ENCODE data around the gene PSMD13.
A peak's percentile ranks its signal among the peaks of the same experiment; 100 is the strongest.

PSMD13 gene

DNA sequence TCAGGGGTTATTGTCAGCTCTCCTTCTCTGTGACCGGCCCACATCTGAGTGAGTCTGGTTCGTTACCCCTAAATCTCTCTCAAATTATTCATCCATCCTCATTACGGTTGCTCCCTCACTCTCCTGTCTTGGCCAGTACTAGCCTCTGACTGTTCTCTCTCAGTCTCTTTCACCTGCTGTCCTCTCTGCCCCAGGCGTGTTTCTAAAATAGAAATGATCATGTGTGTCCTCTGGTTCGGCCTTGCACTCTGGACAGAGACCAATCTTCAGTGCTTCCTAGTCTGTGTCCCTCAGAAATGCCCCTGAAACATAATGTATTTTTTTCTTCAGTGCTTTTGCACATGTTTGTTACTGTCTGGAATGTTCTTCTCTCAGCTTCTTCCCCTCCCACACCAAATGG lies 4.9 kb downstream of the PSMD13 start:
- TF ChIP-seq SUZ12 (IDR thresholded peaks at IDR 0.05; ENCODE audit: extremely low read depth, insufficient read depth, insufficient read length) (no peak), ZNF274 (IDR thresholded peaks at IDR 0.05; ENCODE audit: low read depth, low read length) (no peak), YY1 (IDR thresholded peaks at IDR 0.05; ENCODE audit: insufficient read depth, insufficient read length) (no peak)
- Histone ChIP-seq H3K4me3 (ENCODE audit: insufficient read length, low read depth) (no peak overlapping the region), H3K4me1 (ENCODE audit: insufficient read depth, insufficient read length) (no peaks in the 10 kb centered on the region), H3K36me3 (ENCODE audit: insufficient read depth, insufficient read length, low read length) (peaks cover 82% of the 10 kb centered on the region), H3K9ac (ENCODE audit: insufficient read length, low read depth) (no peak overlapping the region), H3K9me3 (ENCODE audit: insufficient read depth, low read length) (no peaks in the 10 kb centered on the region), H3K27me3 (ENCODE audit: insufficient read depth, insufficient read length) (no peaks in the 10 kb centered on the region)
- DNase-seq (ENCODE audit: low read depth, low spot score) = no peak

DNA sequence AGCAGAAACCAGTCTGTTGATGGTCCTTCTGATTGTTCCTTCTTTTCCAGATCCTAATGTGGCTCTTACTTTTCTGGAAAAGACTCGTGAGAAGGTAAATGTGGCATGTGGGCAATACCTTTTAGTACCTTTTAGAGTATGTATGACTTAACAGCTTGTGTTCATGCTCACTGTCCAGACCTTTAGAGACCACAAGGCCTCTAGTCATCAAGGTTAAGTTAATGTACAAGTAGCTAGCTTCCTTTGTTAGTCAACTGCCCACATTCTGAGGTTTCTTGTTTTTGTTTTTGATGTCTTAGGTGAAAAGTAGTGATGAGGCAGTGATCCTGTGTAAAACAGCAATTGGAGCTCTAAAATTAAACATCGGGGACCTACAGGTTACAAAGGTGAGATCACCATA lies 7.6 kb downstream of the PSMD13 start:
- Histone ChIP-seq H3K4me3 (ENCODE audit: insufficient read length, low read depth) (no peak overlapping the region), H3K27me3 (ENCODE audit: insufficient read depth, insufficient read length) (no peaks in the 10 kb centered on the region), H3K36me3 (ENCODE audit: insufficient read depth, insufficient read length, low read length) (peaks cover 95% of the 10 kb centered on the region), H3K9ac (ENCODE audit: insufficient read length, low read depth) (no peak overlapping the region), H3K4me1 (ENCODE audit: insufficient read depth, insufficient read length) (no peaks in the 10 kb centered on the region), H3K9me3 (ENCODE audit: insufficient read depth, low read length) (no peaks in the 10 kb centered on the region)
- TF ChIP-seq SUZ12 (IDR thresholded peaks at IDR 0.05; ENCODE audit: extremely low read depth, insufficient read depth, insufficient read length) = no peak
- DNase-seq (ENCODE audit: low read depth, low spot score) = no peak

DNA sequence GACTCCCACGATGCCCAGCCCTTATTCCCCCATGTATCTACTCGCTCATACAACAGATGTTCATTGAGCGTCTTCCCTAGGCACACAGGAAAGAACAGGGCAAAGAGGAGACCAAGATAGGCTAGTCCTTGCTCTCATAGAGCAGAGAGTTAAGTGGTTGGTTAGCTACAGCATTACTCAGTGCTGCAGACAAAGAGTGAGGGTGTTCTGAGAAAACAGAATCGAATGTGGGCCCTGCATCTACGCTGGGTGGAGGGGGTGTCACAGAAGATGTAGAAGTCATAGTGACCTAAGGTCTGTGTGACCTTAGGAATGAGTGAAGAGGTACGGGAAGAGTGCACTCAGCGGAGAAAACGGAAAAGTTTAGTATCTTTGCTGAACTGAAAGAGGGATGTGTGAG lies 12.3 kb downstream of the PSMD13 start:
- Histone ChIP-seq H3K9ac (ENCODE audit: insufficient read length, low read depth) (no peak overlapping the region), H3K4me3 (ENCODE audit: insufficient read length, low read depth) (no peak overlapping the region), H3K27me3 (ENCODE audit: insufficient read depth, insufficient read length) (no peaks in the 10 kb centered on the region), H3K9me3 (ENCODE audit: insufficient read depth, low read length) (no peaks in the 10 kb centered on the region), H3K4me1 (ENCODE audit: insufficient read depth, insufficient read length) (no peaks in the 10 kb centered on the region), H3K36me3 (ENCODE audit: insufficient read depth, insufficient read length, low read length) (peaks cover 97% of the 10 kb centered on the region)
- no peak for DNase-seq (ENCODE audit: low read depth, low spot score)
- no peak for TF ChIP-seq YY1 (IDR thresholded peaks at IDR 0.05; ENCODE audit: insufficient read depth, insufficient read length)
- no peak for TF ChIP-seq ZNF274 (IDR thresholded peaks at IDR 0.05; ENCODE audit: low read depth, low read length)
- TF ChIP-seq SUZ12 (IDR thresholded peaks at IDR 0.05; ENCODE audit: extremely low read depth, insufficient read depth, insufficient read length) = no peak

DNA sequence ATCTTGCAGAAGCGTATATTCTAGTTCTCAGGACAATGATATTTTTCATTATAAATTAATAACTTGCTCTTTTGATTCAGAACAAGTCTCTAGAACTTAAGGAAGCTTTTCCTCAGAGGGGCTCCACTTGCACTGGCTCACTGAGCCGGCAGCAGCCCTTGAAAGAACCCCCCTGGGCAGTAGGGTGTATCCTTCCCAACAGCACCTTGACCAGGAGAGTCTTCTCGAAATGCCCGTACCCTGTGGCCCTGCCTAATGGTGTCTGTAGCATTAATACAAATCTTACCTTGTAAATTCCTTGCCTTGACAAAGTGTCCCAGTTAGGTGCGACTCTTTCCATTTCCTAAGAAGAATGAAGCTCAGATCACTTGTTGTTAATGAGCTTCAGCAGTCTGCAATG lies 13.5 kb downstream of the PSMD13 start:
- Histone ChIP-seq H3K36me3 (ENCODE audit: insufficient read depth, insufficient read length, low read length) (peaks cover 85% of the 10 kb centered on the region), H3K9ac (ENCODE audit: insufficient read length, low read depth) (no peak overlapping the region), H3K27me3 (ENCODE audit: insufficient read depth, insufficient read length) (no peaks in the 10 kb centered on the region), H3K9me3 (ENCODE audit: insufficient read depth, low read length) (no peaks in the 10 kb centered on the region), H3K4me1 (ENCODE audit: insufficient read depth, insufficient read length) (no peaks in the 10 kb centered on the region), H3K4me3 (ENCODE audit: insufficient read length, low read depth) (no peak overlapping the region)
- DNase-seq (ENCODE audit: low read depth, low spot score) = no peak
- no peak for TF ChIP-seq SUZ12 (IDR thresholded peaks at IDR 0.05; ENCODE audit: extremely low read depth, insufficient read depth, insufficient read length)
- TF ChIP-seq ZNF274 (IDR thresholded peaks at IDR 0.05; ENCODE audit: low read depth, low read length) = no peak
- TF ChIP-seq YY1 (IDR thresholded peaks at IDR 0.05; ENCODE audit: insufficient read depth, insufficient read length) = no peak

DNA sequence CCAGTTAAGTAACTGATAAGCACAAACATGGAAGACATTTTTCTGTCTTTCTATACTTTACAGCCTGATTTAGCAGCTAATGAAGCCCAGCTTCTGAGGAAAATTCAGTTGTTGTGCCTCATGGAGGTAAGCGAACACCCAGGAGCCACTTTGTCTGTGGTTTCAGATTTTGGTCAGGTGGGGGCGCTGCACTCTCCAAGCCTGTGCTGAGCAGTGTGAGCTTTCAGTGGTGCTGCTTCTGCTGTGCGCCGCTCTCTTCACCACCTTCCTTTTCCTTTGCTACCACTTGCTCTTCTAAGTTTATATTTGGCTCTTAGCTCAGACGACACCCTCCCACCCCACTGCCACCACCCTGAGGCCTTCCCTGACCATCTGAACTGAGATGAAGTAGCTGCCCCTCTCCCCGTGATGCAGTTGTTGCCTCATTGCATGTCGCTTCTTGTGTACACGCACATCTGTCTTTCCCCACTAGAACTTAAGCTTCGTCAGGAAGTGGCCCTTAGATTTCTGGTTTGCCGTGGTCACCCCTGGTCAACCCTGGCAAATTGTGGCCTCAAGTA lies 14.0 kb downstream of the PSMD13 start:
- TF ChIP-seq YY1 (IDR thresholded peaks at IDR 0.05; ENCODE audit: insufficient read depth, insufficient read length) (no peak), SUZ12 (IDR thresholded peaks at IDR 0.05; ENCODE audit: extremely low read depth, insufficient read depth, insufficient read length) (no peak), ZNF274 (IDR thresholded peaks at IDR 0.05; ENCODE audit: low read depth, low read length) (no peak)
- Histone ChIP-seq H3K27me3 (ENCODE audit: insufficient read depth, insufficient read length) (no peaks in the 10 kb centered on the region), H3K36me3 (ENCODE audit: insufficient read depth, insufficient read length, low read length) (peaks cover 81% of the 10 kb centered on the region), H3K4me3 (ENCODE audit: insufficient read length, low read depth) (no peak overlapping the region), H3K9ac (ENCODE audit: insufficient read length, low read depth) (no peak overlapping the region), H3K4me1 (ENCODE audit: insufficient read depth, insufficient read length) (no peaks in the 10 kb centered on the region), H3K9me3 (ENCODE audit: insufficient read depth, low read length) (no peaks in the 10 kb centered on the region)
- peak; percentile 59 for DNase-seq (ENCODE audit: low read depth, low spot score)

DNA sequence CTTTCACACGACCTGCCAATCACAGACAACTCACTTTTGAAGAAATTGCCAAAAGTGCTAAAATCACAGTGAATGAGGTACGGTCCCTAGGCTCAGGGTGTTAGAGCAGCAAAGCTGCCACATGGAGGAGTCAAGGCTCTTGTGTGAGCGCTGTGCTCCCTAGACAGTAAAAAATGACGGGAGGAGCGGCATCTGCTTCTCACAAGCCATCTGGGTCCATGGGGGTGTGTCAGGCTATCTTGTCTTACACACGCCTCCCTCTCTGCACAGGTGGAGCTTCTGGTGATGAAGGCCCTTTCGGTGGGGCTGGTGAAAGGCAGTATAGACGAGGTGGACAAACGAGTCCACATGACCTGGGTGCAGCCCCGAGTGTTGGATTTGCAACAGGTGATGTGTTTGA lies 14.8 kb downstream of the PSMD13 start:
- H3K27me3 ChIP-seq (ENCODE audit: insufficient read depth, insufficient read length) = no peaks in the 10 kb centered on the region
- H3K36me3 ChIP-seq (ENCODE audit: insufficient read depth, insufficient read length, low read length) = peaks cover 73% of the 10 kb centered on the region
- no peak for DNase-seq (ENCODE audit: low read depth, low spot score)
- no peaks in the 10 kb centered on the region for H3K4me1 ChIP-seq (ENCODE audit: insufficient read depth, insufficient read length)
- H3K9ac ChIP-seq (ENCODE audit: insufficient read length, low read depth) = no peak overlapping the region
- no peak overlapping the region for H3K4me3 ChIP-seq (ENCODE audit: insufficient read length, low read depth)
- TF ChIP-seq YY1 (IDR thresholded peaks at IDR 0.05; ENCODE audit: insufficient read depth, insufficient read length) (no peak), ZNF274 (IDR thresholded peaks at IDR 0.05; ENCODE audit: low read depth, low read length) (no peak), SUZ12 (IDR thresholded peaks at IDR 0.05; ENCODE audit: extremely low read depth, insufficient read depth, insufficient read length) (no peak)
- H3K9me3 ChIP-seq (ENCODE audit: insufficient read depth, low read length) = no peaks in the 10 kb centered on the region

DNA sequence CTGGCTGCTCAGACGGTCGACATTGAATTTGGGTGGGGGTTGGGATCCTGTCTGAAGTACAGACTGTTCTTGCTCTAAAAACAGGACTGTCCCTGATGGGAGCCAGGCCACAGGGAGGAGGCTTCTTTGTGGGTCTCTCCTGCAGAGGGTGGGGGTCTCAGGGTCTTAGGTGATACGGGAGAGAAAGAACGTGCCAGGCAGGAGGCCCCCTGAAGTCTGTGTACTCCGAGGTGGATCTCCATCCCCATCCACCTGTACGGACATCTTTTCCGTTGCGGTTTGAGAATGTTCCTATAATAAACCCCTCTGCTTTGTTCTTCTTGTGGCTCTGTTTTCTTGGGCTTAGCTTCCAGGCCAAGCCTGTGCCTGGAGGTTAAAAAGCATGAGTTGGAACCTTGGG lies 15.9 kb downstream of the PSMD13 start:
- peaks cover 63% of the 10 kb centered on the region for H3K36me3 ChIP-seq (ENCODE audit: insufficient read depth, insufficient read length, low read length)
- H3K9ac ChIP-seq (ENCODE audit: insufficient read length, low read depth) = no peak overlapping the region
- TF ChIP-seq SUZ12 (IDR thresholded peaks at IDR 0.05; ENCODE audit: extremely low read depth, insufficient read depth, insufficient read length) (no peak), ZNF274 (IDR thresholded peaks at IDR 0.05; ENCODE audit: low read depth, low read length) (no peak), YY1 (IDR thresholded peaks at IDR 0.05; ENCODE audit: insufficient read depth, insufficient read length) (no peak)
- DNase-seq (ENCODE audit: low read depth, low spot score) = no peak
- no peaks in the 10 kb centered on the region for H3K27me3 ChIP-seq (ENCODE audit: insufficient read depth, insufficient read length)
- no peaks in the 10 kb centered on the region for H3K4me1 ChIP-seq (ENCODE audit: insufficient read depth, insufficient read length)
- H3K4me3 ChIP-seq (ENCODE audit: insufficient read length, low read depth) = no peak overlapping the region
- H3K9me3 ChIP-seq (ENCODE audit: insufficient read depth, low read length) = no peaks in the 10 kb centered on the region

Data from NT2/D1 (cell line).